IMR-90 (cell line): ENCODE data around the gene TMEM54. TPM values are rescaled to one million over a fixed set of nuclear protein-coding genes. Genes with fewer than 3 reads are reported as not detected.

Experiments
- ATAC-seq: fragments of 200-7000 bp; cut with Tn5 transposase; 2 replicates; pipeline ENCODE4 v1.9.1; 2020; ENCODE audit warnings: low read depth, mild to moderate bottlenecking, moderate library complexity
- BruUV-seq: library from RNA; stranded (reverse); fragments of 400-500 nt; replicated peaks from 2 replicates; lab custom pipeline; 2021; lab: Mats Ljungman, UMichigan
- CTCF ChIA-PET: fragments of 300-600 bp; formaldehyde crosslinking; extraction: SDS; loops from one replicate; lab custom pipeline; 2021; ENCODE audit warnings: antibody characterized with exemption; lab: Yijun Ruan, JAX
- POLR2A ChIA-PET: fragments of 300-600 bp; sonication (Branson Sonifier 250); formaldehyde crosslinking; loops from one replicate; lab custom pipeline; 2022; ENCODE audit warnings: antibody characterized with exemption; ENCODE audit not compliant: unreplicated experiment; lab: Charles Lee
- DNase-seq: peaks from one replicate; pipeline ENCODE4 v3.0.0; 2013
- H2AFZ ChIP-seq: replicated peaks from 2 replicates; pipeline ENCODE3; 2013; ENCODE audit warnings: low read length, mild to moderate bottlenecking; ENCODE audit not compliant: poor library complexity
- H2AK5ac ChIP-seq: 2 replicates; pipeline ENCODE4 v1.6.1; 2013; ENCODE audit warnings: low read depth, low read length, inconsistent platforms
- H2AK9ac ChIP-seq: replicated peaks from 2 replicates; pipeline ENCODE3; 2013; ENCODE audit warnings: mild to moderate bottlenecking, low read depth, low read length, moderate library complexity; ENCODE audit not compliant: poor library complexity
- H2BK120ac ChIP-seq: 2 replicates; pipeline ENCODE4 v1.6.1; 2013; ENCODE audit warnings: low read depth, low read length, inconsistent platforms
- H2BK15ac ChIP-seq: 3 replicates; pipeline ENCODE4 v1.6.1; 2013; ENCODE audit warnings: low read depth, low read length, inconsistent platforms
- H2BK20ac ChIP-seq: 2 replicates; pipeline ENCODE4 v1.6.1; 2013; ENCODE audit warnings: low read depth, mild to moderate bottlenecking, inconsistent platforms, low read length, moderate library complexity
- H2BK5ac ChIP-seq: 2 replicates; pipeline ENCODE4 v1.6.1; 2013; ENCODE audit warnings: mild to moderate bottlenecking, low read depth, low read length, inconsistent platforms; ENCODE audit not compliant: poor library complexity, severe bottlenecking
- H3K14ac ChIP-seq: replicated peaks from 2 replicates; pipeline ENCODE4 v1.6.1; 2013; ENCODE audit warnings: low read depth, low read length, inconsistent platforms
- H3K18ac ChIP-seq: 2 replicates; pipeline ENCODE4 v1.6.1; 2013; ENCODE audit warnings: low read depth, low read length, control low read depth
- H3K23ac ChIP-seq: 2 replicates; pipeline ENCODE4 v1.6.1; 2013; ENCODE audit warnings: low read depth, low read length, inconsistent platforms
- H3K27ac ChIP-seq: 2 replicates; pipeline ENCODE4 v1.5.1; 2013; ENCODE audit warnings: mild to moderate bottlenecking, control low read depth, low read length; ENCODE audit not compliant: insufficient read depth
- H3K27me3 ChIP-seq: 2 replicates; pipeline ENCODE4 v1.6.1; 2013; ENCODE audit warnings: low read length; ENCODE audit not compliant: control insufficient read depth, insufficient read depth
- H3K36me3 ChIP-seq: 2 replicates; pipeline ENCODE4 v1.6.1; 2013; ENCODE audit warnings: low read length, mixed read lengths; ENCODE audit not compliant: control insufficient read depth, insufficient read depth
- H3K4ac ChIP-seq: 2 replicates; pipeline ENCODE4 v1.6.1; 2013; ENCODE audit warnings: low read depth, low read length, inconsistent platforms
- H3K4me1 ChIP-seq: 2 replicates; pipeline ENCODE4 v1.6.1; 2013; ENCODE audit warnings: low read length, mixed read lengths; ENCODE audit not compliant: control insufficient read depth, insufficient read depth
- H3K4me2 ChIP-seq: 2 replicates; pipeline ENCODE4 v1.6.1; 2013; ENCODE audit warnings: low read depth, mild to moderate bottlenecking, control low read depth, low read length, moderate library complexity
- H3K4me3 ChIP-seq: 2 replicates; pipeline ENCODE4 v1.5.1; 2013; ENCODE audit warnings: low read depth, mild to moderate bottlenecking, control low read depth, low read length, moderate library complexity; ENCODE audit not compliant: insufficient read depth
- H3K56ac ChIP-seq: 2 replicates; pipeline ENCODE4 v1.6.1; 2013; ENCODE audit warnings: low read length, inconsistent platforms; ENCODE audit not compliant: insufficient read depth; ENCODE audit errors: extremely low read depth
- H3K79me1 ChIP-seq, 2 experiments: 2 replicates each; pipeline ENCODE4 v1.6.1; 2013; ENCODE audit warnings: low read length in 2 of 2, inconsistent platforms in 1 of 2, low read depth in 1 of 2
- H3K9ac ChIP-seq: 2 replicates; pipeline ENCODE4 v1.6.1; 2013; ENCODE audit warnings: low read depth, low read length, control low read depth
- H3K9me1 ChIP-seq: 2 replicates; pipeline ENCODE4 v1.6.1; 2013; ENCODE audit warnings: low read length, inconsistent platforms; ENCODE audit not compliant: insufficient read depth
- H3K9me3 ChIP-seq: 2 replicates; pipeline ENCODE4 v1.6.1; 2013; ENCODE audit warnings: low read length; ENCODE audit not compliant: control insufficient read depth, insufficient read depth
- H4K20me1 ChIP-seq: 2 replicates; pipeline ENCODE4 v1.6.1; 2013; ENCODE audit warnings: low read length, inconsistent platforms; ENCODE audit not compliant: insufficient read depth
- H4K5ac ChIP-seq: 2 replicates; pipeline ENCODE4 v1.6.1; 2013; ENCODE audit warnings: mild to moderate bottlenecking, low read depth, low read length, control low read depth
- H4K8ac ChIP-seq, 2 experiments: 2 replicates each; pipeline ENCODE4 v1.6.1; 2013; ENCODE audit warnings: low read depth in 2 of 2, low read length in 2 of 2, control low read depth in 1 of 2, inconsistent platforms in 1 of 2
- H4K91ac ChIP-seq: 2 replicates; pipeline ENCODE4 v1.6.1; 2013; ENCODE audit warnings: low read depth, low read length, inconsistent platforms; ENCODE audit not compliant: insufficient read depth
- BHLHE40 ChIP-seq: fragments of 150-350 bp; IDR thresholded peaks from 2 replicates; pipeline ENCODE4 v1.6.1; 2016; ENCODE audit warnings: mild to moderate bottlenecking, low read depth, low read length
- CEBPB ChIP-seq: IDR thresholded peaks from 2 replicates; pipeline ENCODE4 v1.6.1; 2012; ENCODE audit warnings: low read depth, low read length, improper control_type of control experiment
- CHD1 ChIP-seq: IDR thresholded peaks from 2 replicates; pipeline ENCODE4 v1.6.1; 2012; ENCODE audit warnings: low read depth, low read length, improper control_type of control experiment
- CTCF ChIP-seq: conservative IDR thresholded peaks from 2 replicates; pipeline ENCODE4 v1.5.1; 2012; ENCODE audit warnings: mild to moderate bottlenecking, low read depth, low read length, improper control_type of control experiment
- ELK1 ChIP-seq: fragments of 150-350 bp; IDR thresholded peaks from 2 replicates; pipeline ENCODE4 v1.6.1; 2016; ENCODE audit warnings: low read depth, mild to moderate bottlenecking, low read length, moderate library complexity, borderline replicate concordance
- FOS ChIP-seq: fragments of 150-350 bp; IDR thresholded peaks from 2 replicates; pipeline ENCODE4 v1.6.1; 2016; ENCODE audit warnings: low read depth, low read length
- MAFK ChIP-seq: IDR thresholded peaks from 2 replicates; pipeline ENCODE4 v1.6.1; 2012; ENCODE audit warnings: low read depth, low read length, improper control_type of control experiment
- MAZ ChIP-seq: IDR thresholded peaks from 2 replicates; pipeline ENCODE4 v1.6.1; 2012; ENCODE audit warnings: low read depth, mild to moderate bottlenecking, low read length, improper control_type of control experiment, moderate library complexity, borderline replicate concordance
- MXI1 ChIP-seq: IDR thresholded peaks from 2 replicates; pipeline ENCODE4 v1.6.1; 2012; ENCODE audit warnings: low read depth, mild to moderate bottlenecking, low read length, moderate library complexity, borderline replicate concordance
- NFE2L2 ChIP-seq: fragments of 150-350 bp; IDR thresholded peaks from 2 replicates; pipeline ENCODE4 v1.6.1; 2016; ENCODE audit warnings: low read depth, mild to moderate bottlenecking, low read length
- POLR2A ChIP-seq: IDR thresholded peaks from 2 replicates; pipeline ENCODE4 v1.6.1; 2012; ENCODE audit warnings: mild to moderate bottlenecking, low read depth, low read length
- RAD21 ChIP-seq: IDR thresholded peaks from 2 replicates; pipeline ENCODE4 v1.6.1; 2012; ENCODE audit warnings: low read length, improper control_type of control experiment
- RCOR1 ChIP-seq: IDR thresholded peaks from 2 replicates; pipeline ENCODE4 v1.6.1; 2012; ENCODE audit warnings: mild to moderate bottlenecking, low read length, improper control_type of control experiment; ENCODE audit not compliant: insufficient replicate concordance
- RFX5 ChIP-seq: IDR thresholded peaks from 2 replicates; pipeline ENCODE4 v1.8.0; 2012; ENCODE audit warnings: low read depth, mild to moderate bottlenecking, low read length, moderate library complexity
- SMC3 ChIP-seq: fragments of 150-350 bp; IDR thresholded peaks from 2 replicates; pipeline ENCODE4 v1.6.1; 2016; ENCODE audit warnings: low read depth, mild to moderate bottlenecking, antibody characterized with exemption, low read length, moderate library complexity
- USF2 ChIP-seq: fragments of 150-350 bp; IDR thresholded peaks from 2 replicates; pipeline ENCODE4 v1.6.1; 2017; ENCODE audit warnings: mild to moderate bottlenecking, antibody characterized with exemption, low read length, low read depth
- WGBS, 2 experiments: methylation state at CpG; one replicate each; pipeline versions ENCODE4 v1.1.5 to v1.1.7; 2013; ENCODE audit warnings: missing lambda C conversion rate in 2 of 2; ENCODE audit not compliant: insufficient read length in 1 of 2; ENCODE audit errors: extremely low coverage in 2 of 2; 5-methylcytosine and 5-hydroxymethylcytosine counted together
- dilution Hi-C: fragments of 300-500 bp; cut with HindIII; formaldehyde crosslinking; loops from one replicate; pipeline ENCODE4 v1.14.3; 2018; ENCODE audit warnings: low sequenced_read_pairs; ENCODE audit not compliant: unreplicated experiment
- in situ Hi-C: fragments of 300-500 bp; cut with MboI; formaldehyde crosslinking; loops from 3 replicates; pipeline ENCODE4 v1.14.3; 2019; ENCODE audit warnings: low sequenced_read_pairs, inconsistent platforms, mixed read lengths
- intact Hi-C: fragments of 100-400 bp; cut with micrococcal nuclease; formaldehyde crosslinking; loops from 2 replicates; pipeline ENCODE4 v1.10.0; 2022
- polyA plus RNA-seq, 3 experiments: library from polyadenylated mRNA; depleted of rRNA; stranded (reverse); fragments of >200 nt; gene quantifications; 2 replicates each; pipeline ENCODE4 v1.2.3, GENCODE V29; 2012; ENCODE audit warnings: low replicate concordance in 1 of 3
- total RNA-seq: library from RNA; depleted of rRNA; stranded (reverse); fragments of >200 nt; gene quantifications from 2 replicates; pipeline ENCODE4 v1.2.3, GENCODE V29; 2012

The TMEM54 gene
- total and polyA plus RNA-seq, 2 of the 4 experiments (the other 2 are of a cell fraction) = 25.5 to 75.2 TPM

- Histone ChIP-seq H3K36me3 (peaks cover 18% of the 10 kb centered on the region; the same call in 1 of the 2 replicates), H2AFZ (no peak overlapping the region), H3K23ac (no peak overlapping the region), H3K9me3 (no peaks in the 10 kb centered on the region), H4K20me1 (no peaks in the 10 kb centered on the region), H2AK9ac (no peak overlapping the region), H3K79me1 (no peaks in the 10 kb centered on the region), H3K27ac (no peak overlapping the region), H3K9me1 (peaks cover 7% of the 10 kb centered on the region; the same call in 1 of the 2 replicates), H3K27me3 (no peaks in the 10 kb centered on the region), H2BK120ac (no peak overlapping the region), H2BK5ac (no peak overlapping the region), H4K91ac (no peak overlapping the region), H3K18ac (no peak overlapping the region), H3K56ac (no peak overlapping the region), H4K8ac (no peak overlapping the region), H3K4me1 (peaks cover 7% of the 10 kb centered on the region), H2BK20ac (no peak overlapping the region), H2AK5ac (no peak overlapping the region), H4K5ac (no peak overlapping the region), H3K4me2 (no peak overlapping the region), H3K14ac (no peak overlapping the region), H3K4ac (no peak overlapping the region), H3K9ac (no peak overlapping the region), H2BK15ac (no peak overlapping the region), H3K4me3 (no peak overlapping the region)
- no TSS peak for BruUV-seq
- POLR2A ChIA-PET = no interaction called here
- TF ChIP-seq USF2 (no peak), MAZ (no peak), MXI1 (no peak), MAFK (no peak), POLR2A (no peak), RAD21 (no peak), CHD1 (no peak), SMC3 (no peak), ELK1 (no peak), BHLHE40 (no peak), RCOR1 (no peak), CTCF (no peak), FOS (no peak), RFX5 (no peak), CEBPB (no peak), NFE2L2 (no peak)
- WGBS, 2 experiments = 90% methylated on average over 2 of the region's 8 CpGs; no CpG with 5 or more reads in 1 of the 2 experiments
- ATAC-seq = no peak
- intact Hi-C loops (no loop called here), dilution Hi-C loops (no loop called here), in situ Hi-C loops (no loop called here)
- CTCF ChIA-PET = no interaction called here
- DNase-seq = no peak
Measured at GRCh38 chr1:32864375-32865019, 36.7 kb downstream of the TMEM54 start.
